Measurements from ENCODE around the gene RAB33A.

Gene RAB33A

DNA sequence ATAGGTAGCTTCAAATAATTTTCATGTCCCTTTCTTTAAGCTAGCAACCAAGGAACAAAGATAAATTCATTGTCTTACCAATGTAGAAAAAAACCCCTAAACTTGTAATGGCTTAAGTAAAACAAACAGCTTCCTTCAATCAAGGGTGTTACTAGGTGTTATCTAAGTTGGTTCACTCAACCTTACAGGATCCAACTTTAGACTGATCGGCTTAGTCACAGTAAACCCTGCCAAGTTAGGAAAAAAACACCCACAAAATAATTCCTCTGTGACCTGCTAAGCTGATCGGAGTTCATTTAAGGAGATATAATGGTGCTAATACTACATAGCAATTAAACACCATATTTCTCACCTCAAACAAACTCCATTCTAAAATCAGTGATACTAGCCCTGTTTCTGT, 16.2 kb upstream of the RAB33A start:
- H3K36me3 ChIP-seq (ENCODE audit: control insufficient read depth, insufficient read depth, low read length): peaks cover 17% of the 10 kb centered on the region
- no peak overlapping the region for H3K4me3 ChIP-seq (ENCODE audit: extremely low read depth, insufficient read depth, low read length, poor library complexity, severe bottlenecking)
- no CpG with 5 or more reads among the region's 2 CpGs for WGBS, 2 experiments (ENCODE audit: insufficient coverage in 2 of 2)
- no peaks in the 10 kb centered on the region for H3K9me3 ChIP-seq (ENCODE audit: control insufficient read depth, low read length)
- no peaks in the 10 kb centered on the region for H3K4me1 ChIP-seq (ENCODE audit: control insufficient read depth, insufficient read depth, low read length, poor library complexity, severe bottlenecking)
- H3K27ac ChIP-seq (ENCODE audit: low read depth, low read length, severe bottlenecking): no peak overlapping the region

DNA sequence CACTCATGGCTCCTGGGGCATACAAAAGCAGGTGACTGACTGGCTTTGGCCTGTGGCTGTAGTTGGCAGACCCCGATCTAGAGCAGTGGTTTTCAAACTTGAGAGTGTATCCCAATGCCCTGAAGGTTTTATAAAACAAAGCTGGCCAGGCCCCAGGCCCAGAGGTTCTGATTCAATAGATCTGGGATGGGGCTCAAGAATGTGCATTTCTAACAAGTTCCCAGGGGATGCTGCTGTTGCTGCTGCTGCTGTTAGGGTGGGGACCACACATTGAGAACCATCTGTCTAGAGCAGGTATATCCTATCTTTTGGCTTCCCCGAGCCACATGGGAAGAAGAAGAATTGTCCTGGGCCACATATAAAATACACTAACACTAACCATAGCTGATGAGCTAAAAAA, 13.5 kb upstream of the RAB33A start:
- Histone ChIP-seq H3K9me3 (ENCODE audit: control insufficient read depth, low read length) (no peaks in the 10 kb centered on the region), H3K36me3 (ENCODE audit: control insufficient read depth, insufficient read depth, low read length) (peaks cover 17% of the 10 kb centered on the region), H3K27ac (ENCODE audit: low read depth, low read length, severe bottlenecking) (no peak overlapping the region), H3K4me3 (ENCODE audit: extremely low read depth, insufficient read depth, low read length, poor library complexity, severe bottlenecking) (no peak overlapping the region), H3K4me1 (ENCODE audit: control insufficient read depth, insufficient read depth, low read length, poor library complexity, severe bottlenecking) (no peaks in the 10 kb centered on the region)
- 100% methylated on average over 1 of the region's 2 CpGs; no CpG with 5 or more reads in 1 of the 2 experiments for WGBS, 2 experiments (ENCODE audit: insufficient coverage in 2 of 2)

DNA sequence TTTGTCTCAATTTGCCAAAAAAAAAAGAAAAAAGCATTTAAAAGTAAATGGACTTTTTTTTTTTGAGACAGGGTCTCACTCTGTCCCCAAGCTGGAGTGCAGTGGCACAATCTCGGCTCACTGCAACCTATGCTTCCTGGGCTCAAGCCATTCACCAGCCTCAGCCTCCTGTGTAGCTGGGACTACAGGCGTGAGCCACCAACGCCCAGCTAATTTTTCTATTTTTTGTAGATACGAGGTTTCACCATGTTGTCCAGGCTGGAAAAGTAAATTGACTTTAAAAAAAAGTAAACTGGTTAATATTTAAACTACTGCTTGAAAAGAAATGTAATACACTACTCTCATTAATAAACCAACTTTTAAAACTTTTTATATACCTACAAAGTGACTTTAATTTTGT, 12.0 kb upstream of the RAB33A start:
- 80 to 100% methylated on average over 1 of the region's 4 CpGs for WGBS, 2 experiments (ENCODE audit: insufficient coverage in 2 of 2)
- Histone ChIP-seq H3K4me3 (ENCODE audit: extremely low read depth, insufficient read depth, low read length, poor library complexity, severe bottlenecking) (no peak overlapping the region), H3K4me1 (ENCODE audit: control insufficient read depth, insufficient read depth, low read length, poor library complexity, severe bottlenecking) (no peaks in the 10 kb centered on the region), H3K27ac (ENCODE audit: low read depth, low read length, severe bottlenecking) (no peak overlapping the region), H3K36me3 (ENCODE audit: control insufficient read depth, insufficient read depth, low read length) (peaks cover 11% of the 10 kb centered on the region), H3K9me3 (ENCODE audit: control insufficient read depth, low read length) (no peaks in the 10 kb centered on the region)

DNA sequence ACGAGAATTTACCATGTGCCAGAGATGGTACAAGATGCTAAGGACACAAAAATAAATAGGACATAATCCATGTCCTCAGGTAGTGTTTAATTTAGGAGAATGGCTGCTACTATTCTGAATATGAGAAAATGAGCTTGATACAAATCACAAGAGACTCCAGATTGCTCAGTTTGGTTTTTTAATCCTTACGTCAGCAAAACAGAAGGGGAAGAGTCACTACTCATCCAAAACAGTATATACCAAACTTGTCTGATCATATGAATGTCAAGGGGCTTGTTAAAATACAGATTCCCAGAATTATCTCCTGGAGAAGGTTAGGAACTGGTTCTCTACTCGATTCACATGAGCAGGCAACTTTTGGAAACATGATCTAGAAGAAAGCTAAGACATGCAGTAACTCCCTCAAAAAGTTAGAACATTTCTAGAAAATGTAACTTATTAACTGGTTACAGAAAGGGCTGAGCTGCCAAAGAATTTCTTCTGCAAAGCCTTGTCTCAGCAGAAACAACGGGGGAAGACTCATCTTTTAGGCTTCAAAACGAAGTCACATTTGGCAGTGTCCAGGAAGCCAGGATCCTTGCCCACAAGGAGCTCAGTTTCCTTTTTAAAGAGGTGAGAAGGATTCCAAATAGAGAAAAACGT, 9.5 kb upstream of the RAB33A start:
- Histone ChIP-seq H3K4me1 (ENCODE audit: control insufficient read depth, insufficient read depth, low read length, poor library complexity, severe bottlenecking) (no peaks in the 10 kb centered on the region), H3K9me3 (ENCODE audit: control insufficient read depth, low read length) (no peaks in the 10 kb centered on the region), H3K36me3 (ENCODE audit: control insufficient read depth, insufficient read depth, low read length) (no peaks in the 10 kb centered on the region), H3K27ac (ENCODE audit: low read depth, low read length, severe bottlenecking) (no peak overlapping the region), H3K4me3 (ENCODE audit: extremely low read depth, insufficient read depth, low read length, poor library complexity, severe bottlenecking) (no peak overlapping the region)
- 93% methylated on average over 2 to 3 of the region's 6 CpGs for WGBS, 2 experiments (ENCODE audit: insufficient coverage in 2 of 2)

DNA sequence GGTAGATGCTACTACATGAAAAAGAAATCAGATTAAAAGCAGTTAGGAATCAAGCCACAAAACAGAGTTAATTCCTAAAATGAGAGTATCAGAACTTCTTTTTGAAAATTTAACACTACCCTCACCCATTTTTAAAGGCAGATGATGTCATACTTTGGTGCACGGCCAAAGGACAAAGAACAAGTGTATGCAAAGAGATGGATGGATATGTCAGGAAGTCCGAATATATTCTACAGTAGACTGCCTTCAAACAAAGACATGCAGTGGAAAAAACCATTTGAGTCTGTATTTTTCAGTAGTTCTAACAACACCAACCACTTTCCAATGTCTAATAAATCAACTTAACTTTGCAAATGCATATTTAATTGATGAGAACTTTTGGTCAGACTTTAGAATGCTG, 8.4 kb upstream of the RAB33A start:
- WGBS, 2 experiments (ENCODE audit: insufficient coverage in 2 of 2): no CpG with 5 or more reads among the region's 2 CpGs

DNA sequence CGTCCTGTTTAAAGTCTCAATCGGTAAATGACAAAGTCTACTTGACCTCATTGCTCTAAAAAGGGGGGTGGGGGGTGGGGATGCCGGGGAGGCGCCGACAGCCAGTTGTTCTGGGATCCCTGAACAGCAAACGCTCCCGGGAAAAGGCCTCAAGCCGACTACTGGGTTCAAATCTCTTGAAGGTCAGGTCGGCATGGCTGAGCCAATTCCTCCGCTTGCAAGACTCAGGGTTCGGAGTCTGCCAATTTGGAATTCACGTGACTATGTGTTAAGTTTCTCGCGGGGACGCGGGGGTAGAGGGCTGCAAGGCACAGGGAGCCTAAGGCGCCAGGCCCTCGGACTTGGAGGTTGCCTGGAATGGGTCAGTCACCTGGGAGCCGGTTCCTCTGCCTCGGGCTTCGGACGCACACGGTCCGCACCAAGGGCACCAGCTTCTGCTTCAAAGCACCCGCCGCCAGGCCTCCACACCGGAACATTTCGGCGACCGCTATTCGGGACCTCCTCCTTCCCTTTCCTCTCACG, 6.5 kb upstream of the RAB33A start:
- H3K4me1 ChIP-seq (ENCODE audit: control insufficient read depth, insufficient read depth, low read length, poor library complexity, severe bottlenecking): no peaks in the 10 kb centered on the region
- peak overlapping the region; percentile 57 for H3K4me3 ChIP-seq (ENCODE audit: extremely low read depth, insufficient read depth, low read length, poor library complexity, severe bottlenecking)
- no peaks in the 10 kb centered on the region for H3K9me3 ChIP-seq (ENCODE audit: control insufficient read depth, low read length)
- whole genome bisulfite sequencing, 2 experiments (ENCODE audit: insufficient coverage in 2 of 2): 0% methylated on average over 7 to 14 of the region's 32 CpGs
- H3K36me3 ChIP-seq (ENCODE audit: control insufficient read depth, insufficient read depth, low read length): no peaks in the 10 kb centered on the region
- H3K27ac ChIP-seq (ENCODE audit: low read depth, low read length, severe bottlenecking): peak overlapping the region; percentile 90

More for the DNA sequence above, 8.4 kb upstream of the RAB33A start:
- Histone ChIP-seq H3K4me1 (ENCODE audit: control insufficient read depth, insufficient read depth, low read length, poor library complexity, severe bottlenecking) (no peaks in the 10 kb centered on the region), H3K36me3 (ENCODE audit: control insufficient read depth, insufficient read depth, low read length) (no peaks in the 10 kb centered on the region), H3K4me3 (ENCODE audit: extremely low read depth, insufficient read depth, low read length, poor library complexity, severe bottlenecking) (no peak overlapping the region), H3K9me3 (ENCODE audit: control insufficient read depth, low read length) (no peaks in the 10 kb centered on the region), H3K27ac (ENCODE audit: low read depth, low read length, severe bottlenecking) (no peak overlapping the region)

DNA sequence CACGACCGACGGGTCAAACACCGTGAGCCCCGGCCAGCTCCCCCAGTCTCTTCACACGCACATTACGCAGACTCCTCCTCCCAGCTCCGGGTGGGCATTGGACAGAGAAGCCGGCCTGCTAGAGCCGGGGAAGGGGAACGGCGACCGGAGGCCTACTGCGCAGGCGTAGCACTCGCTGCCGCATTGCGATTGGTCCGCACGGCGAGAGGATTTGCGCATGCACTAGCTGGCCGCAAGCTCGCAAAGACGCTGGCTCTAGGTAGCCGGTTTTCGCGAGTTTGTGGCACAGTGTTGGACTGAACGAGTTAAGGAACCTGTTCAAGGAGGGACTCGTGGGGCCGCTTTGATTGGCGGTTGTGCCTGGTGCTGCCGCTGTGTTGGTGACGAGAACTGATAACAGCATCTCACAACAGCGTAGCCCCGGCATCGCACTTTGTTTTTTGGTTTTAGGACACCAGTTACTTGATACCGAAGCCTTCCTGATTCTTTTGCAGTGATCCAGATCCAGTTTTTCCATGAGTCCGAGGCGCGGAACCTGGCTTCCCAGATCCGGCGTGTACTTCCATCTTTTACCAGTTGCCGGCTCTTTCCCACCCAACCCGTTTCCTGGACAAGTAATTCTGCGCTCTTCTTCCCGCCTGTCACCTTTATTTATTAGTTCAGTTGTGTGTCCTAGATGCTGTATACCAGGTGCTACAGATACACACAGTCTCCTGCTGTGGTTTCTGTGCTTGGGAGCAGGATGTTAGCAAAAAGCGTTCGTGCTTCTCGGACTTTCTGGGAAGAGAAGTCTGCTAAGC, 5.9 kb upstream of the RAB33A start, which contains the start of gene AIFM1:
Gene AIFM1, minus strand, starts transcription at position 139 of the 800 bp plus-strand sequence. CDS start 185 bp downstream, outside the sequence.
- Histone ChIP-seq H3K4me3 (ENCODE audit: extremely low read depth, insufficient read depth, low read length, poor library complexity, severe bottlenecking) (peak within 1 kb of the TSS; percentile 57), H3K36me3 (ENCODE audit: control insufficient read depth, insufficient read depth, low read length) (no peaks in the 10 kb centered on the region), H3K4me1 (ENCODE audit: control insufficient read depth, insufficient read depth, low read length, poor library complexity, severe bottlenecking) (no peaks in the 10 kb centered on the region), H3K27ac (ENCODE audit: low read depth, low read length, severe bottlenecking) (peak within 1 kb of the TSS; percentile 90), H3K9me3 (ENCODE audit: control insufficient read depth, low read length) (no peaks in the 10 kb centered on the region)
- 0% methylated on average over 22 to 31 of the region's 50 CpGs for WGBS, 2 experiments (ENCODE audit: insufficient coverage in 2 of 2)

DNA sequence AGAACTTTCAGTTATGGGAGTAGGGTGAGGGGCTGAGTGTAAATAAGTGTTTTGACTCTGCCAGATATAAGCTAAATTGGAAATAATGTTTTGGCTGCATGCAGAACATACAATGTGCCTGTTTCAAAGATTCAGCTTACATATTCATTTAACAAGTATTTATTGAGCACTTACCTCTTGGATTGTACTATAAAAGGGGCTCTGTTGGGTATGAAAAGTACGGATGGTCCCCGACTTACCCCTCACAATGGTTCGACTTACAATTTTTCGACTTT, 5.3 kb upstream of the RAB33A start:
- Histone ChIP-seq H3K9me3 (ENCODE audit: control insufficient read depth, low read length) (no peaks in the 10 kb centered on the region), H3K27ac (ENCODE audit: low read depth, low read length, severe bottlenecking) (peak overlapping the region; percentile 90)
- WGBS, 2 experiments (ENCODE audit: insufficient coverage in 2 of 2): no CpG with 5 or more reads among the region's 4 CpGs

DNA sequence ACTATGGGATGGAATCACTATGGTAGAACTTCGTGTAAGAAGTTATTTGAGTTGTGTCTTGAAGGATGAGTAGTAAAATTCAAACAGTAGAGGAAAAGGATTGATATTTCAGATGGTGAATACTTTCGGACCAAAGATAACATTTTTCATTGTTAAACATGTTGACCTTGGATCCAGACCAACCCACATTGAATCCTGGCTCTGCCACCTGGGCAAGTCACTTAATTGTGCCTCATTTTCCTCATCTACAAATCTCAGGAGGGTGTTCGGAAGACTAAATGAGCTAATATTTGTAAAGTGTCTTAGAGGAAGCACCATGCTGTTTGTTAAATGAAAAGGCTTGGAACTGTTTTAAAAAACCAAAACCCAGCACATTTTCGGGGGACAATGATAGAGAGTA, 4.7 kb upstream of the RAB33A start:
- 83 to 89% methylated on average over 2 of the region's 4 CpGs for WGBS, 2 experiments (ENCODE audit: insufficient coverage in 2 of 2)
- H3K4me1 ChIP-seq (ENCODE audit: control insufficient read depth, insufficient read depth, low read length, poor library complexity, severe bottlenecking): no peaks in the 10 kb centered on the region
- no peaks in the 10 kb centered on the region for H3K36me3 ChIP-seq (ENCODE audit: control insufficient read depth, insufficient read depth, low read length)
- no peak overlapping the region for H3K27ac ChIP-seq (ENCODE audit: low read depth, low read length, severe bottlenecking)
- H3K4me3 ChIP-seq (ENCODE audit: extremely low read depth, insufficient read depth, low read length, poor library complexity, severe bottlenecking): peak overlapping the region; percentile 57
- no peaks in the 10 kb centered on the region for H3K9me3 ChIP-seq (ENCODE audit: control insufficient read depth, low read length)

More for the DNA sequence above, 5.3 kb upstream of the RAB33A start:
- Histone ChIP-seq H3K4me3 (ENCODE audit: extremely low read depth, insufficient read depth, low read length, poor library complexity, severe bottlenecking) (peak overlapping the region; percentile 57), H3K4me1 (ENCODE audit: control insufficient read depth, insufficient read depth, low read length, poor library complexity, severe bottlenecking) (no peaks in the 10 kb centered on the region), H3K36me3 (ENCODE audit: control insufficient read depth, insufficient read depth, low read length) (no peaks in the 10 kb centered on the region)

DNA sequence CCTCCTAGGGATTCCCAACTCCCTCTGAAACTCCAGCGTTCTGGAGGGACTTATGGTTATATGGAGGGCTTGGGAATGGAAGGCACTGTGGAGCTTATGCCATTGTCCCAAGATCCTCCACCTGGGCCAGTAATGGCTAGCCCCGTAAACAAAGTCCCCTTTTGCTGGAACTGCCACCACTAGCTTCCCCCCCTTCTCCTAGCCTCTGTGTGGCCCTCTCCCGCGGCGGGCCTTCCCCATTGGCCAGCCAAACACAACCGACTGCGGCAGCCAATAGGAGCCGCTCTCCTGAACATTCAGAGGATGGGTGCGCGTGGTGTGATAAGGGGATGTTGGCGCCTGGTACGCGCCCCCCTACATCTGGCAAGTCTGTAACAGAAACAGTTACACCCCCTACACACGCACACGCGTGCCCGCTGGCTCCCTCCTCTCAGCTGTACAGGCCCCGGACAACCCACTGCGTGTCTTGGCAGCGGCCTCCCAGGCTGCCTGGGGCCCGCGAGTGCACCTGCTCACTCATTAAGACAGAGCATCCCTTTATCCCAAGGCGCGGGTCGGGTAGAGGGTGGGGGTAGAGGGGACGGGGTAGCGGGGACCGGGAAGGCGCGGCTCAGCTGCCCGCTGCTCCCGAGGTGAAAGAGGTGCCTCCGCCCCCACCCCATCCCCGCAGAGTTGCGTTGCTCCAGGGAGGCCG, 863 bp upstream of the RAB33A start:
- peaks cover 7% of the 10 kb centered on the region for H3K4me1 ChIP-seq (ENCODE audit: control insufficient read depth, insufficient read depth, low read length, poor library complexity, severe bottlenecking)
- H3K36me3 ChIP-seq (ENCODE audit: control insufficient read depth, insufficient read depth, low read length): no peaks in the 10 kb centered on the region
- no peaks in the 10 kb centered on the region for H3K9me3 ChIP-seq (ENCODE audit: control insufficient read depth, low read length)
- peak overlapping the region; percentile 35 for H3K4me3 ChIP-seq (ENCODE audit: extremely low read depth, insufficient read depth, low read length, poor library complexity, severe bottlenecking)
- no peak overlapping the region for H3K27ac ChIP-seq (ENCODE audit: low read depth, low read length, severe bottlenecking)
- 11% methylated on average over 4 of the region's 36 CpGs; no CpG with 5 or more reads in 1 of the 2 experiments for WGBS, 2 experiments (ENCODE audit: insufficient coverage in 2 of 2)

Measured in mesodermal cell (in vitro differentiated cells).